ENCODE results near the gene PGF.

GRCh38 chr14:74913393-74913910 is 41.9 kb downstream of the PGF start:
- TF ChIP-seq POLR2AphosphoS2 (IDR thresholded peaks at IDR 0.05; ENCODE audit: low read depth, low read length) (no peak), ZNF563 (CRISPR knock-in tag; IDR thresholded peaks at IDR 0.05) (no peak), POLR2AphosphoS5 (IDR thresholded peaks at IDR 0.05; ENCODE audit: low read depth, low read length) (no peak), ARNTL (CRISPR knock-in tag; IDR thresholded peaks at IDR 0.05) (no peak), JUND (CRISPR knock-in tag; IDR thresholded peaks at IDR 0.05) (no peak), IKZF4 (CRISPR knock-in tag; IDR thresholded peaks at IDR 0.05; ENCODE audit: borderline replicate concordance, low read depth, not compliant biosample characterization) (no peak), RAD21 (CRISPR knock-in tag; IDR thresholded peaks at IDR 0.05) (no peak), HMGXB4 (CRISPR knock-in tag; IDR thresholded peaks at IDR 0.05; ENCODE audit: borderline replicate concordance in 1 of 2, low read depth in 1 of 2) (no peak), CSRNP2 (CRISPR knock-in tag; conservative IDR thresholded peaks at IDR 0.05; ENCODE audit: low read depth) (no peak), NPAS2 (CRISPR knock-in tag; IDR thresholded peaks at IDR 0.05; ENCODE audit: borderline replicate concordance) (no peak)
